ENCODE measurements around the gene C2CD3.

DNA sequence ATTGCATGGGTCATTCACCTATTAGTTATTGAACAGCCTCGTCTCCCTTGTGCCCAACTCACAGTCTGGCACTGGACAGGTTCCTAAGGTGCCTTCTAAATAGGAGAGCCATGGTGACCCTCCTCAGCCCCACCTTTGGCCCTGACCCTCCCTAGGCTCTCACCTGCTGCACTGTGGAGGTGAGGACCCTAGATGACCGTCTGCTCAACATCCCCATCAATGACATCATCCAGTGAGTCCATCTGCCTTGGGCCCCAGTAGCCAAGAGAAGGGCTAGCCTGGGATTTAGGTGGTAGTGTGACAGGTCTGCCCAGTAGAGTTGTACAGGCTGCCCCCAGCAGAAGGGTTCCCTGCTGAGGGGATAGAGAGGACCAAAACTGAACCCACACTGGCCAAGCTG, 201.7 kb downstream of the C2CD3 start:
- no peak for TF ChIP-seq POLR2AphosphoS5 (IDR thresholded peaks at IDR 0.05)
- TF ChIP-seq, protein P1, sequence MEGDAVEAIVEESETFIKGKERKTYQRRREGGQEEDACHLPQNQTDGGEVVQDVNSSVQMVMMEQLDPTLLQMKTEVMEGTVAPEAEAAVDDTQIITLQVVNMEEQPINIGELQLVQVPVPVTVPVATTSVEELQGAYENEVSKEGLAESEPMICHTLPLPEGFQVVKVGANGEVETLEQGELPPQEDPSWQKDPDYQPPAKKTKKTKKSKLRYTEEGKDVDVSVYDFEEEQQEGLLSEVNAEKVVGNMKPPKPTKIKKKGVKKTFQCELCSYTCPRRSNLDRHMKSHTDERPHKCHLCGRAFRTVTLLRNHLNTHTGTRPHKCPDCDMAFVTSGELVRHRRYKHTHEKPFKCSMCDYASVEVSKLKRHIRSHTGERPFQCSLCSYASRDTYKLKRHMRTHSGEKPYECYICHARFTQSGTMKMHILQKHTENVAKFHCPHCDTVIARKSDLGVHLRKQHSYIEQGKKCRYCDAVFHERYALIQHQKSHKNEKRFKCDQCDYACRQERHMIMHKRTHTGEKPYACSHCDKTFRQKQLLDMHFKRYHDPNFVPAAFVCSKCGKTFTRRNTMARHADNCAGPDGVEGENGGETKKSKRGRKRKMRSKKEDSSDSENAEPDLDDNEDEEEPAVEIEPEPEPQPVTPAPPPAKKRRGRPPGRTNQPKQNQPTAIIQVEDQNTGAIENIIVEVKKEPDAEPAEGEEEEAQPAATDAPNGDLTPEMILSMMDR (IDR thresholded peaks at IDR 0.05): no peak

Measured in gastroesophageal sphincter (tissue), 3 donors.